HK-2 (cell line): ENCODE measurements around the gene SREBF1.

ENCODE experiments used
- DNase-seq: peaks from one replicate; pipeline ENCODE4 v3.0.0-alpha.2; 2018; ENCODE audit not compliant: unreplicated experiment

Gene SREBF1

GRCh38 chr17:17841601-17842025 is 4.8 kb upstream of the SREBF1 start:
- DNase-seq = no peak

DNA sequence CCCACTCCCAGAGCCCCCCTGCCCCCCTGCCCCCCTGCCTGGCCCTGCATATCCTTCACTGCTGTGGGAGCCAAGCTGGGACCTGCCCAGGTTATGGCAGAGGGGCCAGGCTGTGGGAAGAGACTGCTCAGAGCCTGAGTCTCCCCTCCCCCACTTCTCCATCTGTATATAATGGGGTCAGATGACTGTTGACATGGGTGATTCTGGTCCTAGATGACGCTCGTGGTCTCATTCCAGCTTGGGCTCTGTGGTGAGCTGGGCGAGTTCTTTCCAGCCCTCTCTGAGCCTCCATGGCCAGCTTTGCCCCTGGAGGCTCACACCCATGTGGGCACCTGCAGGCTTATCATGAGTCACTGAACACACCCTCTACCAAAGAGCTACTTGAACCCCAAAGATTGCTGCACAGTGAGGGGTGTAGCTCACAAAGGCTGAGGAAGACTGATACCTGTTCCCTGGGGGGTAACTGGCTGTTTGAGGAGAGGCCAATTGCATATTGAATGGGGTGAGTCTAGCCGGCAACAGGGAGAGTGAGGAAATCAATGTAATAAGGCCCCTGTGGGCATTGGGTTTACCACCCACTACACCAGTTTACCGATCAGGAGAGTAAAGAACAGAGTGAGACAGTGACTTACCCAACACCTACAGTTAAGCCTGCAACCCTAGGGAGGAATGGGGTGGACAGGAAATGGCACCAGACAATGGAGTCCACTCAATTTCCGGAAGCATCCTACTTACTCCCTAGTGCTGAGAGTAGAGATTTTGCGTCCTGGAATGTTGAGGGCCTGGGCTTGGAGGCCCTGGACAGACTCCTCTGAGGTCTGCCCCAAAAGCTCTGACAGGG is 4.2 kb upstream of the SREBF1 start:
- no peak for DNase-seq

- peak; percentile 89 for DNase-seq
Observed at GRCh38 chr17:17839791-17840707, 3.3 kb upstream of the SREBF1 start.

GRCh38 chr17:17837966-17838962 is 1.5 kb upstream of the SREBF1 start:
- DNase-seq = peak; percentile 54

DNA sequence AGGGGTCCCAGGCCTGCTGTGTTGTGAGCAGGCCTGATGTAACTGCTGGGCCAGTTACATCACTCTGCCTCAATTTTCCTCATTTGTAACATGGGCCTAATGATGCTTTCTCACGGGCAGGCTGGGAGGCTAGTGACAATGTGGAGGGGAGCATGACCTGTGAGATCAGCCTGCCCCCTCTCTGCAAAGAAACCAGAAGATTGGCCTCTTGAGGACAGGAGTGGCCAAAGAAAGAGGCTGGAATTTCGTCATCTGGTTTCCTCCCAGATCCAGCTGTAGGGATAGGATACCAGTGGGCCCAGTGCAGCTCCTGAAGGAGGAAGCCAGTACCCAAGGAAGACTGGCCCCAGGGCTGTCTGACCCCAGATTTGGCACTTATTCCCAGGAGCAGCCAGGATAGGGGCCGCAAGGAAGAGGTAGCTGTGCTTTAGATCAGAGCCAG is 615 bp upstream of the SREBF1 start:
- DNase-seq = peak; percentile 58

DNA sequence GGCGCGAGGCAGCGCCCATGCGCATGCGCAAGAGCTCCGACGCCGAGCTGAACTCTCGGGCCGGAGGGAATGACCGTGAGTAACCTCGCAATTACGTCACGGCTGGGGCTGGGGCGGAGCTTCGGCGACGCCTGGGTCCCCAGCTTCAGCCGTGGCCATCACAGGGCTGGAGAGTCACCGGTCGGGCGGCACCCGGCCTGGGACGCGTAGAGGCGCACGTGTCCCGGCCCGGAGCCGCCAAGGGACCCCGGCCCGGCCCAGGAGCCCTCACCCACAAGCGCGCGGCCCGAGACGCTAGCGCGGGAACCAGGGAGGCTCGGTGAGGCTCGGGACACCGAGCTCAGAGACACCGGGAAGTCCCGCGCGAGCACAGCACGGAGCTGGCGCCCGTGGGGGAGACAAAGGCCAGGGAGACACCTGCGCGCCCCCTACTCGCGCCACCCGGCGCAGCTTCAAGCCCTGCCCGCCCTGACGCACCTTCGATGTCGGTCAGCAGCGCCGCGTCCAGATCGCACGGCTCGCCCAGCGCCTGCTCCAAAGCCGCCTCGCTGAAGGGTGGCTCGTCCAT is 452 bp downstream of the SREBF1 start:
- peak; percentile 96 for DNase-seq

GRCh38 chr17:17835415-17836249 is 1.2 kb downstream of the SREBF1 start:
- DNase-seq = no peak

- peak; percentile 55 for DNase-seq
Observed at GRCh38 chr17:17834974-17835373, 1.8 kb downstream of the SREBF1 start.

GRCh38 chr17:17833658-17834357 is 3.0 kb downstream of the SREBF1 start:
- DNase-seq = no peak

- no peak for DNase-seq
Observed at GRCh38 chr17:17832032-17832363, 4.8 kb downstream of the SREBF1 start.

DNA sequence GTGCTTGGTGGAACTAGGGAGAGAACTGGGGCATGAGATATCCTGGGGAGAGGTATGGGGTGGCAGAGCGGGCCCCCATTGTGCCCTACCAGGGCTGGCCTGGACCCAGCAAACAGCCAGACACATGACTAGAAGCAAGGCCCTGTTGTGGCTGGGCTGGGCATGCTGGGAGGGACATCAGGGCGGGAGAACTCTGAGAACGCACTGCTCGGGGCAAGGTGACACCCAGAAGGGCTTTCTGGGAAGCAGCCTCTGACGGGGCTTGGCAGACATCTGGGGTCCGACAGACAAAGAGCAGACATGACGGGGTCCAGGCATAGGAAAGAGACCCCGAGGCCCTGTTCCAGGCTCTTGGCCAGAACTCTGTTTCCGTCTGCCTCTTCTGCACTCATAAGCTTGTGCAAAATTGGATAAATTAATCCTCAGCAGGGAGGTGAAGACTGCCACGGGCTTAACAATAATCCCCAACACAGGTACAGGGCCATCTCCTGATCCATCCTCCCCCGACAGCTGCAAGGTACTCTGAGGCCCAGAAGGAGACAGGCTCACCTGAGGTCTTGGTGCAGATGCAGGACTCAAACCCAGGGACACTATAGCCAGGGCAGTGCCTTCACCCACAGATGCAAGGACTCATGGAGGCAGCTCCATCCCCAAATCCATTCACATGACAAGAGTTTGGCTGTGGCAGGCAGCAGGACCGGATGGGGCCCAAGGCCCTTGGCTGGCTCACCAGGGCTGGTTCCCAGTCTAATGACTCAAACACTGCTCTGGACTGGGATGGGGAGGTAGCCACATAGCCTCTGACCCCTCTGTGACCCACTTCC is 5.4 kb downstream of the SREBF1 start:
- no peak for DNase-seq

DNA sequence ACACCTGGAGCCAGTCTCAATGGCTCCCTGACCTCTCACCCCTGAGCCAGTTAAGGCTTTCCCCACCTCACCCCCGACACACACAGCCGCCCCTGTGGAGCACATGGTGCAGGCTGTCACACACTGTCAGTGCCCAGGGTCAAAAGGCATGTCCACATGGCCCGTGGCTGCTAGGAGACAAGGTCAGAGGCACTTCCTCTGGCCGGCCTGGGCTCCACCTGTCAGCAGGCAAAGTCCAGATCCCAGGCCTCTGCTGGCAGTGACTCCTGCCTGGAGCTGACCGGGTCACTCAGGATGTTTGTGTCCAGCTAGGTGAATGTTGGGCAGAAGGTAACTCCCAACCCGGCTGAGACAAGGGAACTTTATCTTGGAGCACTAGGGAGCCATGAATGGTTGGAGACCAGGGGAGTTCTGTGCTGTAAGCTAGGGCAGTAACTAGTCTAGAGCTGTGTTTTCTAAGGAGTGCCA is 6.0 kb downstream of the SREBF1 start:
- no peak for DNase-seq

- DNase-seq = no peak
Observed at GRCh38 chr17:17830269-17830567, 6.6 kb downstream of the SREBF1 start.

- no peak for DNase-seq
Observed at GRCh38 chr17:17827826-17828621, 8.8 kb downstream of the SREBF1 start.

- DNase-seq = no peak
Observed at GRCh38 chr17:17826942-17827785, 9.6 kb downstream of the SREBF1 start.

GRCh38 chr17:17826342-17826713 is 10.5 kb downstream of the SREBF1 start:
- DNase-seq = no peak
